ENCODE measurements around the gene MAP2K3. TPM values are rescaled to one million over a fixed set of nuclear protein-coding genes. Genes with fewer than 3 reads are reported as not detected.
"Not testable (repeated sequence)": the region's sequence is repeated elsewhere in the genome, so short reads cannot be mapped to it uniquely, and the experiment has no call there.

MAP2K3 gene
- total RNA-seq, 2 experiments from 2014 or later = 53.6 to 56.8 TPM

DNA sequence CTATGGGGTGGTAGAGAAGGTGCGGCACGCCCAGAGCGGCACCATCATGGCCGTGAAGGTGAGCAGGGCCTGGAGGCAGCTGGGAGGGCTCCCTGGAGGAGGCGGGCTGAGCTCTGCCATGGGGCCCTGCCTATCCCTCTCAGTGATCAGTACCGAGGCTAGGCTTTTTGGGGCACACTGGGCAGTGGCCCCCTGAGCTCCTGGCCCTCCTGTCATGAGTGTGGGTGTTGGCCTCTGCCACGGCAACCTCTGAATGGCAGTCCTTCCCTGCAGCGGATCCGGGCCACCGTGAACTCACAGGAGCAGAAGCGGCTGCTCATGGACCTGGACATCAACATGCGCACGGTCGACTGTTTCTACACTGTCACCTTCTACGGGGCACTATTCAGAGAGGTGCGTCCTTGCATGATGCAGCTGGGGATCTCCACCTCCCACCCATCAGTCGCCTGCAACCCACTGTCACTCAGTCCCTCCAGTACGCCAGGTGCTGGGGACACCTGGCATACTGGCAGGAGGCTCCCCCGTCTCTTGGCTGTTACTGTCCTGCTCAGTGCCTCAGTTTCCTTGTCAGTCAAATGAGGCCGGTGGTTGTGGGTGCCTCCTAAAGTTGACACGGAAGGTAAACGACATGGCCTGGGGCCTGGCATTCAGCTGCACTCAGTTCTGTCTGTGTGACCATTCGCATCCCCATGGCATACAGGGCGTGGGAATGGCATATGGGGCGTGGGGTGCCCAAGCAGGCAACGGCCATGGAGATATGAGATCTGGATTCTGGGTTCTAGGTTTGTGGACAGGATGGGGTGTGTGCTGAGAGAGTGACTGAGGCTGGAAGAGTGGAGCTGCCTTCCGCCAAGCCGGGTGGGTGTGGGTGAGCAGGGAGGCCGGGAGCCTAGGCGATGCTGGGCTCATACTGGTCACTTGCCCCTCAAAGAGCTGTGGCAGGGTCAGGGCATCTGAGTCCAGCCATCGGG, 16.4 kb downstream of the MAP2K3 start:
- H3K27me3 Mint-ChIP-seq = no peaks in the 10 kb centered on the region
- no peak overlapping the region for H3K4me3 Mint-ChIP-seq
- peaks cover 20% of the 10 kb centered on the region for H3K36me3 Mint-ChIP-seq
- peaks cover 1% of the 10 kb centered on the region for H3K4me1 Mint-ChIP-seq
- POLR2A ChIA-PET = no interaction called here
- H3K9me3 Mint-ChIP-seq = no peaks in the 10 kb centered on the region
- ATAC-seq (ENCODE audit: low read depth) = no peak
- DNase-seq = no peak
- H3K27ac Mint-ChIP-seq = no peak overlapping the region

DNA sequence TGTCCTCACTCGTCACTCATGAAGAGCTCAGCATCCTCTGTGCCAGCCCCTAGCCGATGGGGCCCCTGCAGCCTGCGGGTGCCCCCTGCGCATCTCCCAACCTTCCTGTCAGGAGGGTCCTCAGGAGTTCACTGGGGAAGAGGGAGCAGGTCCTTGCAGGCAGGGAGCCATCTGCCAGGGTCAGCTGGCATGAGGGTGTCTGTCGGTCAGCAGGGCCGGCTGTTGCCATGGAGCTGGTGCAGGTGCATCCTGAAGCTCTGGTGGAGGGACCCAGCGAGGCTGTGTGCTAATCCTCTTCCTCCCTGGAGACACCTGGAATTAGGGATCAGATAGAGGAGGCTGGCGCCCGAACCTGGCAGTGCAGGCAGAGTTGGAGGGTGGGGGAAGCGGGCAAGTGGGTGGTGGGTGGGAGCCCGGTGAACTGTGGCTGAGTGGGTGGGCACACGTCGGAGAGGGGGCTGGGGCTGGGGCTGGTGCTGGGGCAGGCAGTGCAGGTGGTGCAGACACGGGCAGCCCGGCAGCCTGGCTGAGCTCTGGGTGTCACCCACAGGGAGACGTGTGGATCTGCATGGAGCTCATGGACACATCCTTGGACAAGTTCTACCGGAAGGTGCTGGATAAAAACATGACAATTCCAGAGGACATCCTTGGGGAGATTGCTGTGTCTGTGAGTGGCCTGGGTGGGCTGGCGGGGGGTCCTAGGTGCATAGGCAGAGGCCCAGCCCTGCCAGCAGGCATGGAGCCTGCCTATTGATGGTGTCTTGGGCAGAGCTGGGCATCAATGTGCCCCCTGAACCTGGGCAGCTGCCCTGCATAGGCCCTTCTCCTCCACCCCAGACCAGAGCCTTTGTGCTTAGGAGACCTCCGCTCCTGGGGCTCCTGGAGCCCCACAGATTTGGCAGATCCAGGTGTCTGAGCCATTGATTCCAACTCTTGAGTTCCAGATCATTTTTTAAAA, 17.4 kb downstream of the MAP2K3 start:
- Mint-ChIP-seq H3K36me3 (peaks cover 25% of the 10 kb centered on the region), H3K9me3 (no peaks in the 10 kb centered on the region), H3K27me3 (no peaks in the 10 kb centered on the region), H3K27ac (no peak overlapping the region), H3K4me1 (no peaks in the 10 kb centered on the region), H3K4me3 (no peak overlapping the region)
- ATAC-seq (ENCODE audit: low read depth) (no peak), DNase-seq (no peak)
- POLR2A ChIA-PET = no interaction called here

DNA sequence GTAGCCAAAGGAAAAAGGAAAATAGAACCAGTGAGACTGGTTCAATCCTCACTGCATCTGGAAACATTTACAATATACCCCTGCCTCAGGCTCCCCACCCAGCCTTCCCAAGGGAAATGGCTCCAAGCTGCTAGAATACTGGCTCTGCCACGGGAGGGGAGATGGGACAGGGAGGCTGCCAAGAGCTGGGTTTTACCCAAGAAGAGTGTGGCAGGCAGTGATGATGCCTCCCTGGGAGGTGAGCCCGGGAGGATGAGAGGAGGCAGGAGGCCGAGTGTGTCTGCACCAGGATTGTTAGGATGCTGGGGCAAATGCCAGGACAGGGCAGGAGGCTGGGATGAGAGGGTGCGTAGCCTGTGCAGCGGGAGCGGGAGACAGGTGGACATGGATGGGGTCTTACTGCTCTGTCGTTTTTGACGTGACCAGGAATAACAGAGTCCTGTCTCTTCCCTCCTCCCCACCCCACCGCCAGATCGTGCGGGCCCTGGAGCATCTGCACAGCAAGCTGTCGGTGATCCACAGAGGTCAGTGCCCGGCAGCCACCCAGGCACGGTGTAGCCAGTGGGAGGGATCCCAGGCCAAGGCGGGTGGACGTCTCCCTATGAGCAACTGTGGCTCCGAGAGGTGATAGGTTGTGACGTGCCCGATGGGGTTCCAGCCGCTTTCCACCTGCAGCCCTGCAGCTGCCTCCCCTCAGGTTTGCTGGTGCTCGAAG, 18.4 kb downstream of the MAP2K3 start:
- Mint-ChIP-seq H3K27ac (no peak overlapping the region), H3K27me3 (no peaks in the 10 kb centered on the region), H3K4me3 (no peak overlapping the region), H3K4me1 (no peaks in the 10 kb centered on the region), H3K36me3 (peaks cover 28% of the 10 kb centered on the region), H3K9me3 (no peaks in the 10 kb centered on the region)
- ATAC-seq (ENCODE audit: low read depth) = no peak
- POLR2A ChIA-PET = no interaction called here
- no peak for DNase-seq

DNA sequence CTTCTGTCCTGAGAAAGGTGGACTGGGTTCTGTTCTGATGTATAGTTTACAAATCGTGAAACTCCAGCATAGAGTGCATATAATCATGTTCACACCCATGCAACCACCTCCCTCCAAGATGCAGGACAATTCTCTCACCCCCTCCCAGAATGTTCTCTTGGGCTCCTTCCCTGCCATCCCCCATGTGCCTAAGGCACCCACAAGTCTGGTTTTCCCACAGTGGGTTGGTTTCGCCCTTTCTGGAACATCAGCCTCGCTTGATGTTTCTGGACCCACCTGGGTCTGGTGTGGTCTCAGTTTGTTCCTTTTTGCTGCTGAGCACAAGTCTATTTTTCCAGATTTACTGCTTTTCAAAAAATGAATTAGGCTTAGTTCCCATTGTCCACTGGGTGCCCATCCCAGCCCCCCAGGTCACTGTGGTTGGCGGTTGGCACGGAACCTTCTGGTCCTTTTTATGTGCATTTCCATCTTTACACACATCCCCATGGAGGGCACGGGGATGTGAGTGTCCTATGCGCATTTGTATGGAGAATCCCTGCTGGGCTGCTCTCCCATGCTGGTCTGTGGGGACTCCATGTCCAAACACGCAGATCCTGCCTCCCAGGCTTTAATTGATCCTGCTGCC, 19.0 kb downstream of the MAP2K3 start:
- DNase-seq (no peak), ATAC-seq (ENCODE audit: low read depth) (no peak)
- Mint-ChIP-seq H3K27me3 (no peaks in the 10 kb centered on the region), H3K4me1 (no peaks in the 10 kb centered on the region), H3K36me3 (peaks cover 33% of the 10 kb centered on the region), H3K4me3 (no peak overlapping the region), H3K9me3 (no peaks in the 10 kb centered on the region), H3K27ac (no peak overlapping the region)
- POLR2A ChIA-PET = no interaction called here

DNA sequence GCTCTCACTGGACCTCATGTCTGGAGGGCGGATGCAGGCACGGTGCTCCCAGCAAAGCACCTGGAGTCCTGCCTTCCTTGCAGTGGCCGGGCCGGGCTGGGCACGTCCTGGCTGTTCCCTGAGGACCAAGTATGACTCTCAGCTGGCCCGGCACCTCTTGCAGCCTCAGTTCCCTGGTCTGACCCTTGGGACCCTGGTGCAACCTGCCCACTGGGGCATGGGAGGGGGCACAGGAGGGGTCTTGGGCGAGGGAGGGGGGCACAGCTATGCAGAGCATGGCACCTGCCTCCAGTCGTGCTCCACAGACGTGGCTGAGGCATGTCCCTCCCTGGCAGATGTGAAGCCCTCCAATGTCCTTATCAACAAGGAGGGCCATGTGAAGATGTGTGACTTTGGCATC, 19.6 kb downstream of the MAP2K3 start:
- Mint-ChIP-seq H3K9me3 (peaks cover 1% of the 10 kb centered on the region), H3K27me3 (no peaks in the 10 kb centered on the region)

DNA sequence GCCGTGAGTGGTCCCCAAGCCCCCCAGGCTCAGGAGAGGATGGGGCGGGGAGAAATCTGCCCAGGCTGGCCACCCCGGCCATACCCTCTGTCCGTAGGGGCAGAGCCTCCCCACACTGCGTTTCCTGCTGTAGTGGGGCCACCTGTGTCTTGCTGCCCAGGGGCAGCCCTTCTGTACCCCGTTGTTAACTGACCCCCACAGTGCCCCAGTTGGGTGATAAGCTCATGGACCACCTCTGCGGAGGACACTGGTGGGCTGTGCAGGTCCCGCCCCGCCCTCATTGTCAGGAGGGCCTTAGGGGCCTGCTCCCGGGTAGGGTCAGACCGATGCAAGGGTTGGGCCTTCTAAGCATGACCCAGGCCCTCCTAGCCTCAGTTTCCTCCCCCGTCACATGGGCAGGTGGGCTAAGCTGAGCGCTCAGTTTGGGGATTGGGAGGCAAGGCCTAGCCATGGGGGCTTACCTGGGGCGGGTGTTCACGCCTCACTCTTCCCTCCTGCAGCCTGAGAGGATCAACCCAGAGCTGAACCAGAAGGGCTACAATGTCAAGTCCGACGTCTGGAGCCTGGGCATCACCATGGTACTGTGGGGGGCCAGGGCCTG, 20.1 kb downstream of the MAP2K3 start:
- H3K36me3 Mint-ChIP-seq = peaks cover 42% of the 10 kb centered on the region
- H3K27ac Mint-ChIP-seq; H3K4me3 Mint-ChIP-seq; H3K9me3 Mint-ChIP-seq; ATAC-seq (ENCODE audit: low read depth); H3K4me1 Mint-ChIP-seq; H3K27me3 Mint-ChIP-seq; POLR2A ChIA-PET: not testable (repeated sequence)
- peak; percentile 20 for DNase-seq

More for the DNA sequence above, 19.6 kb downstream of the MAP2K3 start:
- Mint-ChIP-seq H3K27ac (no peak overlapping the region), H3K36me3 (peaks cover 39% of the 10 kb centered on the region), H3K4me3 (no peak overlapping the region), H3K4me1 (no peaks in the 10 kb centered on the region)
- DNase-seq (peak; percentile 10), ATAC-seq (ENCODE audit: low read depth) (no peak)
- POLR2A ChIA-PET = no interaction called here

DNA sequence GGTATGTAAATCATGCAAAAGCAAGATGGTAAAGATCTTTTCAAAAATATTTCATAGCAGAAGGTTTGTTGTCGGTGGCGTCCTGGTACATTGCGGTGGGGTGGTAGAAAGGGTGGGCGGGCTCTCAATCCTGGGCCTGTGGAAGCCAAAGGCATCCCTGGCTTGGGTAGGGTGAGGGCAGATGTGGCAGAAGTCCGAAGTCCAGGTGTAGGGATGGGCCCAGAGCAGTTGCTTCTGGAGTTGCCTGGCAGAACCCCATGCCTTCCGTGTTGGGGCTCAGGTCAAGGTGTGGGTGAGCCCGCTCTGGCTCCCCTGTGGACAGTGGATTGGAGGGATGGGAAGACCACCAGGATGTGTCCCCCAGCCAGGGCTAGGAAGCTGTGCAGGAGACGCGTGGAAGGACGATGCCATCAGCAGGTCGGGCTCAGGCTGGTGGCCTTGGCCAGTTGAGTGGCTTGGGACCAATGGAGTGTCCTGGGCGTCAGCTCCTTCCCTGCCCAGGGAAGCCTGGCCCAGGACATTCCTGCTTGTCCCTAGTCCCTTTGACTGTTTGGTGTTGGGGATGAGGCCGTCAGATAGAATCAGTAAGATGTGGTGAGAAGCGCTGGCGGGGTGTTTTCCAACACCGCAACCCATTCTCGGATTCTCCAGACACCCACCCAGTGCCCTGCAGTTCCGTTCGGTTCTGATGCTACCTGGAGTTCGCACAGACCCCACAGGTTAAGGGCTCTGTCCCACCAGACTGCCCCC, 21.1 kb downstream of the MAP2K3 start:
- H3K4me1 Mint-ChIP-seq; H3K9me3 Mint-ChIP-seq; ATAC-seq (ENCODE audit: low read depth); H3K27ac Mint-ChIP-seq; H3K4me3 Mint-ChIP-seq; POLR2A ChIA-PET; H3K27me3 Mint-ChIP-seq: not testable (repeated sequence)
- H3K36me3 Mint-ChIP-seq = peaks cover 47% of the 10 kb centered on the region
- peak; percentile 7 for DNase-seq

DNA sequence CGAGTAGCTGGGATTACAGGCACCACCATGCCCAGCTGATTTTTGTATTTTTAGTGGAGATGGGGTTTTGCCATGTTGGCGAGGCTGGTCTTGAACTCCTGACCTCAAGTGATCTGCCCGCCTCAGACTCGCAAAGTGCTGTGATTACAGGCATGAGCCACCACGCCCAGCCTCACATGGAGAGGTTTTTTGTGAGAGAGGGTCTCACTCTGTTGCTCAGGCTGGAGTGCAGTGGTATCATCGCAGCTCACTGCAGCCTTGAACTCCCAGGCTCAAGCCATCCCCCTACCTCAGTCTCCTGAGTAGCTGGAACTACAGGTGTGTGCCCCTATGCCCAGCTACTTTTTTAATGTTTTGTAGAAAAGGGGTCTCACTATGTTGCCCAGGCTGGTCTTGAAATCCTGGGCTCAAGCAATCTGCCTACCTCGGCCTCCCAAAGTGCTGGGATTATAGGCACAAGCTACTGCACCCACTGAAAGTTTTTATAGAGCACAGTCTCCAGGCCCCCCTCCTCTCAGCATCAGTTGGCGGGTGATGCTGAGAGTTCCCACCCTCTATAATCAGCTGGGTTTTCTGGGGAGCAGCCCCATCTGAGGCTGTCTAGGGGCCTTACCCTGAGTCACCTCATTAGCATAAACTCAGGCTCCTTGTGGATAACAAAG, 22.2 kb downstream of the MAP2K3 start:
- peak; percentile 10 for DNase-seq

DNA sequence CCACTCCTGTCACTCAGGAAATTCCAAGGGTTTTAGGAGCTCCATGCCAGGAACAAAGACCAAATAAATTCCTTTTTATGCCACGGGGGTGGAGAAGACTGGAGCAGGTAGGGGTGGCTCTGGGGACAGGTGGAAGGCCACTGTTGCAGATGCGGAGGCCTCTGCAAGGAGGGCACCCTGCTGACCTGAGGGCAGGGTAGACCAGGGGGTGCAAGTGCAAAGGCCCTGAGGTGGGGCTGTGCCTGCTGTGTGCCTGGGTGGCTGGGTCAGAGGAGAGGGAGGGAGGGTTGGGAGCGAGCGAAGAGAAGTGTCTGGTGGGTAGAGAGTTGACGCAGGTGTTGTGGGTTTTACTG, 22.7 kb downstream of the MAP2K3 start:
- POLR2A ChIA-PET; ATAC-seq (ENCODE audit: low read depth); H3K27ac Mint-ChIP-seq; DNase-seq; H3K9me3 Mint-ChIP-seq; H3K4me3 Mint-ChIP-seq; H3K4me1 Mint-ChIP-seq; H3K27me3 Mint-ChIP-seq: not testable (repeated sequence)
- peaks cover 41% of the 10 kb centered on the region for H3K36me3 Mint-ChIP-seq

More for the DNA sequence above, 22.2 kb downstream of the MAP2K3 start:
- H3K36me3 Mint-ChIP-seq = peaks cover 41% of the 10 kb centered on the region
- H3K4me1 Mint-ChIP-seq; H3K27ac Mint-ChIP-seq; ATAC-seq (ENCODE audit: low read depth); H3K27me3 Mint-ChIP-seq; POLR2A ChIA-PET; H3K9me3 Mint-ChIP-seq; H3K4me3 Mint-ChIP-seq: not testable (repeated sequence)

DNA sequence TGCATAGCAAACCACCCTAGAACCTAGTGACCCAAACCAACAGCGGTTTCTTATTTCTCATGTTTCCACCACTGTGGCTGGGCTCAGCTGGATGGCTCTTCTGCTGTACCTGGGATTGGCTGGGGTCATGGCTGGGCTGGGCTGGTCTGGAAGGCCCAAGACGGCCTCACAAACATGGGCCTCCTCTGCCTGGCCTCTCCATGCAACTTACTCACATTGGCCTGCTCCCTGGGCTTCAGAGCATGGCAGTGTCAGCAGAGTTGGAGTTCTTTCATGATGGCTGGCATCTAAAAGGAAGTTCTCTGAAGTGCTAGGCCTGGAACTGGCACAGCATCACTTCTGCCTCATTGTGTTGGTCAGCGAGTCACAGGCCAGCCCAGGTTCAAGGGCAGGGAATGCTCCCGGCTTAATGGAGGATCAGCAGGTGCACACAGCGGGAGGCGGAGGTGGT, 24.4 kb downstream of the MAP2K3 start:
- POLR2A ChIA-PET; H3K9me3 Mint-ChIP-seq; ATAC-seq (ENCODE audit: low read depth); H3K27ac Mint-ChIP-seq; H3K4me3 Mint-ChIP-seq; H3K4me1 Mint-ChIP-seq; DNase-seq; H3K27me3 Mint-ChIP-seq: not testable (repeated sequence)
- H3K36me3 Mint-ChIP-seq = peaks cover 35% of the 10 kb centered on the region

DNA sequence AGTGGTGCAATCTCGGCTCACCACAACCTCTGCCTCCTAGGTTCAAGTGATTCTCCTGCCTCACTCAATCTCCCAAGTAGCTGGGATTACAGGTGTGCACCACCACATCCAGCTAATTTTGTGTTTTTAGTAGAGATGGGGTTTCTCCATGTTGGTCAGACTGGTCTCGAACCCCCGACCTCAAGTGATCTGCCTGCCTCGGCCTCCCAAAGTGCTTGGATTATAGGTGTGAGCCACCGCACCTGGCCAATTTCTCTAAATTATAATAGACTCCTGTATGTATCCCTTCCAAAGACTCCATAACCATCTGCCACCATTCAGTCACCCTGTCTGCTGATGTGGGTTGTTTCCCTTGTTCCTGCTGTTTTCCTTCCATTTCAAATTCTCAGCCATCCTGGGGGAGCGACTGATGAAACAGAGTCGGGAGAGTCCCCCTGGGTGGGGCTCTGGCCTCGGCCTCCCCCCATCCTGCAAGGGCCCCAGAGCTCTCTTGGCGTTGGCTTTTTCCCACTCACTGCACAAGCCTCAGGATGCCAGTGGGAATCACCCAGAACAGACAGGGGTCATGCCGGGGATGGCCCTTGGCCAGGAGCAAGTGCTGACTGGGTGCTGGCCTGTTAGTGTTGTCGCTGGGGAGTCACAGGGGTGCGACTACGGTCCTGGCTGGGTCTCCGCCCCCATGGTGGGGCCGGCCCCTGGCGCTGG, 25.7 kb downstream of the MAP2K3 start:
- peaks cover 33% of the 10 kb centered on the region for H3K36me3 Mint-ChIP-seq
- H3K9me3 Mint-ChIP-seq; POLR2A ChIA-PET; H3K27me3 Mint-ChIP-seq; H3K4me3 Mint-ChIP-seq; H3K4me1 Mint-ChIP-seq; H3K27ac Mint-ChIP-seq; ATAC-seq (ENCODE audit: low read depth); DNase-seq: not testable (repeated sequence)

Measured in activated naive CD8-positive, alpha-beta T cell treated with anti-CD3 and anti-CD28 coated beads, Interleukin-2, amount 10 ng/mL, durations not matched to agents 7 days and 5 days (primary cell).